ENCODE results near the gene RALY. TPM values are rescaled to one million over a fixed set of nuclear protein-coding genes. Genes with fewer than 3 reads are reported as not detected.

Gene RALY
- total RNA-seq, 1 experiment from 2014 or later, result 275 TPM

DNA sequence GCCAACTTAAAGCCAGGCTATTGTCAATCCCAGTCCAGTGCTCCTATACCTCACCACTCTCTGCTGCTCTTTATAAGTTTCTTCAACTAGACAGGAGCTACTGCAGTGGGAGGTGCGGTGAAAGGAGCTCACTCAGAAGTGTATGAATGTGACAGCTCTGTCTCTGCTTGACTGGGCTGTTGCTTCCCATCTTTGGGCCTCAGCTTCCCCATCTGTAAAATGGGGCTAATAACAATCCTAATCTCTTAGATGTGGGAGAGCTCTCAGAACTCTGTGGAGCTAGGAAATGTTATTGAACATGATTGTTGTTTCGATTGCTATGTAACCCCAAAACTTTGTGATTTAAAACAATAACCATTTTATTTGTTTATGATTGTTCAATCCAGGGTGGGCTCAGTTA is 8.4 kb upstream of the RALY start:
- H3K4me1 Mint-ChIP-seq (ENCODE audit: low read depth, unreplicated experiment), result no peaks in the 10 kb centered on the region
- CTCF ChIA-PET, result interaction anchor here (0.7 kb wide), 1 partner anchor 50 kb away, joined by 3 read pairs; no protein-coding TSS in a partner anchor
- TF ChIP-seq, protein P1, sequence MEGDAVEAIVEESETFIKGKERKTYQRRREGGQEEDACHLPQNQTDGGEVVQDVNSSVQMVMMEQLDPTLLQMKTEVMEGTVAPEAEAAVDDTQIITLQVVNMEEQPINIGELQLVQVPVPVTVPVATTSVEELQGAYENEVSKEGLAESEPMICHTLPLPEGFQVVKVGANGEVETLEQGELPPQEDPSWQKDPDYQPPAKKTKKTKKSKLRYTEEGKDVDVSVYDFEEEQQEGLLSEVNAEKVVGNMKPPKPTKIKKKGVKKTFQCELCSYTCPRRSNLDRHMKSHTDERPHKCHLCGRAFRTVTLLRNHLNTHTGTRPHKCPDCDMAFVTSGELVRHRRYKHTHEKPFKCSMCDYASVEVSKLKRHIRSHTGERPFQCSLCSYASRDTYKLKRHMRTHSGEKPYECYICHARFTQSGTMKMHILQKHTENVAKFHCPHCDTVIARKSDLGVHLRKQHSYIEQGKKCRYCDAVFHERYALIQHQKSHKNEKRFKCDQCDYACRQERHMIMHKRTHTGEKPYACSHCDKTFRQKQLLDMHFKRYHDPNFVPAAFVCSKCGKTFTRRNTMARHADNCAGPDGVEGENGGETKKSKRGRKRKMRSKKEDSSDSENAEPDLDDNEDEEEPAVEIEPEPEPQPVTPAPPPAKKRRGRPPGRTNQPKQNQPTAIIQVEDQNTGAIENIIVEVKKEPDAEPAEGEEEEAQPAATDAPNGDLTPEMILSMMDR (IDR thresholded peaks at IDR 0.05; ENCODE audit: unreplicated experiment), result no peak
- H3K9me3 Mint-ChIP-seq (ENCODE audit: low read depth, unreplicated experiment), result no peaks in the 10 kb centered on the region
- peaks cover 10% of the 10 kb centered on the region for H3K27me3 Mint-ChIP-seq (ENCODE audit: unreplicated experiment)
- intact Hi-C loops (cut with micrococcal nuclease; ENCODE audit: unreplicated experiment), result no loop called here
- no peak overlapping the region for H3K27ac Mint-ChIP-seq (ENCODE audit: unreplicated experiment)
- BruUV-seq (replicated peaks), result no TSS peak
- no peak for DNase-seq
- no peaks in the 10 kb centered on the region for H3K36me3 Mint-ChIP-seq (ENCODE audit: insufficient read depth, unreplicated experiment)
- no peak overlapping the region for H3K4me3 Mint-ChIP-seq (ENCODE audit: low read depth, unreplicated experiment)

DNA sequence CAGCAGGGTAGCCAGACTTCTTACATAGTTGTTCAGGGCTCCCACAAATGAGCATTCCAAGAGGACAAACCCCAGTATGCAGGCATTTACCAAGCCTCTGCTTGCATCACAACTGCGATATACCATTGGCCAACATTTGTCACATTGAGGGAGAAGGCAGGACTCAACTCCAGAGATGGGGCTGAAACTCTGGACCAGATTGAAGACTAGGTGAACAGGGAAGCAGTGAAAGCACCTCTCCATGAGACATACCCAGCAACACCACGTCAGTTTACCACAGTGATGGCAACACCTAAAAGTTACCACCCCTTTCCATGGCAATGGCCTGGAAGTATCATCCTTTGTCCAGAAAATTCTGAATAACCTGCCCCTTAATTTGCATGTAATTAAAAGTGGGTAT is 7.9 kb upstream of the RALY start:
- H3K4me3 Mint-ChIP-seq (ENCODE audit: low read depth, unreplicated experiment), result no peak overlapping the region
- H3K9me3 Mint-ChIP-seq (ENCODE audit: low read depth, unreplicated experiment), result no peaks in the 10 kb centered on the region
- intact Hi-C loops (cut with micrococcal nuclease; ENCODE audit: unreplicated experiment), result no loop called here
- peaks cover 4% of the 10 kb centered on the region for H3K36me3 Mint-ChIP-seq (ENCODE audit: insufficient read depth, unreplicated experiment)
- peaks cover 5% of the 10 kb centered on the region for H3K27me3 Mint-ChIP-seq (ENCODE audit: unreplicated experiment)
- BruUV-seq (replicated peaks), result no TSS peak
- H3K4me1 Mint-ChIP-seq (ENCODE audit: low read depth, unreplicated experiment), result no peaks in the 10 kb centered on the region
- CTCF ChIA-PET, result interaction anchor here (0.7 kb wide), 1 partner anchor 700 kb away, joined by 3 read pairs; no protein-coding TSS in a partner anchor
- DNase-seq, result no peak
- no peak overlapping the region for H3K27ac Mint-ChIP-seq (ENCODE audit: unreplicated experiment)
- TF ChIP-seq, protein P1 (IDR thresholded peaks at IDR 0.05; ENCODE audit: unreplicated experiment), result no peak

DNA sequence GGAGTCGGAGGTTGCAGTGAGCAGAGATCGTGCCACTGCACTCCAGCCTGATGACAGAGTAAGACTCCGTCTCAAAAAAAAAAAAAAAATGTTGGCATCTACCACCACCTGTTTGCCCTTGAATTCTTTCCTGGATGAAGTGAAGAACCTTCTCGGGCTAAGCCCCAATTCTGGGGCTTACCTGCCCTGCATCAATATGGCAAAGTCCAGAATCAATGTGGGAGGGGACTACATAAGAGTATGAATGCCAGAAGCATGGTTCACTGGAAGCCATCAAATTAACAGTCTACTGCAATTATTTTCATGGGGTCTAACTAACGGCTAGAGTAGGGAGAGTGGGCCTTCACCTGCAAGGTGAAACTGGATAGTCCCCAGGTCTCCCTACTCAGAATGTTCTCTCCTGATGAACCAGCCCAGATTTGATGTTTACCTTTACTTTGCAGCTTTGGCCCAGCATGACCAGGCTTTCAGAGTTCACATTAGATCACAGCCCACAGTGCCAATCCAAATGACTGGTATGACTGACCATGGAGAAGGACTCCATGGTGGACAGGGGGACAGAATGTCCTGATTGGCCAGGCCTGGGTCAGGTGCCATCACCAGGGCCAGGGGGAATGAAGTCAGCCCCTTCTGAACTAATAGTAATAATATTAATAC is 7.0 kb upstream of the RALY start:
- no peak overlapping the region for H3K4me3 Mint-ChIP-seq (ENCODE audit: low read depth, unreplicated experiment)
- no peaks in the 10 kb centered on the region for H3K27me3 Mint-ChIP-seq (ENCODE audit: unreplicated experiment)
- peaks cover 4% of the 10 kb centered on the region for H3K4me1 Mint-ChIP-seq (ENCODE audit: low read depth, unreplicated experiment)
- no peaks in the 10 kb centered on the region for H3K9me3 Mint-ChIP-seq (ENCODE audit: low read depth, unreplicated experiment)
- intact Hi-C loops (cut with micrococcal nuclease; ENCODE audit: unreplicated experiment), result no loop called here
- no TSS peak for BruUV-seq (replicated peaks)
- peaks cover 11% of the 10 kb centered on the region for H3K36me3 Mint-ChIP-seq (ENCODE audit: insufficient read depth, unreplicated experiment)
- CTCF ChIA-PET, result interaction anchor here (0.7 kb wide), 1 partner anchor 701 kb away, joined by 3 read pairs; no protein-coding TSS in a partner anchor
- TF ChIP-seq, protein P1 (IDR thresholded peaks at IDR 0.05; ENCODE audit: unreplicated experiment), result no peak
- no peak for DNase-seq
- no peak overlapping the region for H3K27ac Mint-ChIP-seq (ENCODE audit: unreplicated experiment)

DNA sequence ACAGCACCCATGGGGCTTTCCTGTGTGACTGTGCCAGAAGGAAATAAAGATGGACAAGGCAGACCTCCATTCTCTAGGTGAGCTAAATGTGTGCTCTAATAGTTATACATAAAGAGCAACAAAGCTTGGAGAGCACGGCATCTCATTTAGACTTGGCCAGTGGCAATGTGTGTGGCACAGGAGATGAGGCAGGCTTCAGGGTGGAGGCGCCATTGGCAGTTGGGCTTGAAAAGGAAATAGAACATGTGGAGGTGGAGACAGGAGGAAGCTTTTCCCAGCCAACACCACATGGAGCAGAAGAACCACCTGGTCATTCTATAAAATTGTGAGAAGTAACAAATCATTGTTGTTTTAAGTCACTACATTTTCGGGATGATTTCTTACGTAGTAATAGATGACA is 3.6 kb upstream of the RALY start:
- CTCF ChIA-PET, result interaction anchor here (1.3 kb wide), 1 partner anchor 76 kb away, joined by 3 read pairs; no protein-coding TSS in a partner anchor
- Mint-ChIP-seq H3K4me3 (ENCODE audit: low read depth, unreplicated experiment) (no peak overlapping the region), H3K27me3 (ENCODE audit: unreplicated experiment) (no peaks in the 10 kb centered on the region)

More for the DNA sequence above, 3.6 kb upstream of the RALY start:
- BruUV-seq (replicated peaks), result no TSS peak
- TF ChIP-seq, protein P1 (IDR thresholded peaks at IDR 0.05; ENCODE audit: unreplicated experiment), result no peak
- intact Hi-C loops (cut with micrococcal nuclease; ENCODE audit: unreplicated experiment), result loop anchor here (5.0 kb wide), 1 partner anchor 193 kb away; no protein-coding TSS in a partner anchor
- Mint-ChIP-seq H3K9me3 (ENCODE audit: low read depth, unreplicated experiment) (no peaks in the 10 kb centered on the region), H3K27ac (ENCODE audit: unreplicated experiment) (no peak overlapping the region), H3K4me1 (ENCODE audit: low read depth, unreplicated experiment) (peaks cover 14% of the 10 kb centered on the region), H3K36me3 (ENCODE audit: insufficient read depth, unreplicated experiment) (peaks cover 45% of the 10 kb centered on the region)
- no peak for DNase-seq

Measured in Calu3 (cell line).